Dendritic cell treated with granulocyte-macrophage colony-stimulating factor and Interleukin-4, amounts not matched to agents 40 ng/mL and 50 ng/mL, for 4 days (primary cell): ENCODE results near the gene SH3BGR.
"Not testable (repeated sequence)": the region's sequence is repeated elsewhere in the genome, so short reads cannot be mapped to it uniquely, and the experiment has no call there.

Experiments used
- H3K27ac Mint-ChIP-seq: one replicate; pipeline ENCODE4 v1.8.0; 2022; ENCODE audit warnings: mild to moderate bottlenecking, mixed read lengths
- H3K27me3 Mint-ChIP-seq: one replicate; pipeline ENCODE4 v1.8.0; 2022; ENCODE audit warnings: mild to moderate bottlenecking, mixed read lengths
- H3K36me3 Mint-ChIP-seq: one replicate; pipeline ENCODE4 v1.8.0; 2022; ENCODE audit warnings: low read depth, mixed read lengths
- H3K4me1 Mint-ChIP-seq: one replicate; pipeline ENCODE4 v1.8.0; 2022; ENCODE audit warnings: low read depth, mixed read lengths
- H3K4me3 Mint-ChIP-seq: one replicate; pipeline ENCODE4 v1.8.0; 2022; ENCODE audit warnings: mild to moderate bottlenecking, moderate library complexity, mixed read lengths
- H3K9me3 Mint-ChIP-seq: one replicate; pipeline ENCODE4 v1.8.0; 2022; ENCODE audit warnings: mixed read lengths
- intact Hi-C: fragments of 100-400 bp; cut with micrococcal nuclease; formaldehyde crosslinking; loops from one replicate; pipeline ENCODE4 v1.15.0; 2022

Gene SH3BGR

DNA sequence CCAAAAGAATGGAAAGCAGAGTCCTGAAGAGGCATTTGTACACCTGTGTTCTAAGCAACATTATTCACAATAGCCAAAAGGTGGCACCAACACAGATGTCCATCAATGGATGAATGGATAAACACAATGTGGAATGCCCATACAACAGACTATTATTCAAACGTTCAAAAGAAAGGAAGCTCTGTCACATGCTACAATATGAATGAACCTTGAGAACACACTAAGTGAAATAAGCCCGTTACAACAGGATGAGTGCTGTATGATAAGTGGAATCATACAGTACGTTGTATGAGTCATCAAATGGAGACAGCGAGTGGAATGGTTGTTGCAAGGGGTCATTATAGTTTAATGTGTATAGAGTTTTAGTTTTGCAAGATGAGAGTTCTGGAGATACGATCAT, 80.1 kb downstream of the SH3BGR start:
- Mint-ChIP-seq H3K4me1 (peaks cover 7% of the 10 kb centered on the region), H3K4me3 (no peak overlapping the region), H3K9me3 (no peaks in the 10 kb centered on the region), H3K27ac (no peak overlapping the region), H3K27me3 (peaks cover 13% of the 10 kb centered on the region), H3K36me3 (no peaks in the 10 kb centered on the region)
- intact Hi-C loops = no loop called here

GRCh38 chr21:39533545-39534380, 82.0 kb downstream of the SH3BGR start:
- Mint-ChIP-seq H3K36me3 (no peaks in the 10 kb centered on the region), H3K27me3 (peaks cover 6% of the 10 kb centered on the region), H3K27ac (no peak overlapping the region), H3K4me3 (no peak overlapping the region), H3K4me1 (no peaks in the 10 kb centered on the region), H3K9me3 (peaks cover 1% of the 10 kb centered on the region)
- intact Hi-C loops = no loop called here

DNA sequence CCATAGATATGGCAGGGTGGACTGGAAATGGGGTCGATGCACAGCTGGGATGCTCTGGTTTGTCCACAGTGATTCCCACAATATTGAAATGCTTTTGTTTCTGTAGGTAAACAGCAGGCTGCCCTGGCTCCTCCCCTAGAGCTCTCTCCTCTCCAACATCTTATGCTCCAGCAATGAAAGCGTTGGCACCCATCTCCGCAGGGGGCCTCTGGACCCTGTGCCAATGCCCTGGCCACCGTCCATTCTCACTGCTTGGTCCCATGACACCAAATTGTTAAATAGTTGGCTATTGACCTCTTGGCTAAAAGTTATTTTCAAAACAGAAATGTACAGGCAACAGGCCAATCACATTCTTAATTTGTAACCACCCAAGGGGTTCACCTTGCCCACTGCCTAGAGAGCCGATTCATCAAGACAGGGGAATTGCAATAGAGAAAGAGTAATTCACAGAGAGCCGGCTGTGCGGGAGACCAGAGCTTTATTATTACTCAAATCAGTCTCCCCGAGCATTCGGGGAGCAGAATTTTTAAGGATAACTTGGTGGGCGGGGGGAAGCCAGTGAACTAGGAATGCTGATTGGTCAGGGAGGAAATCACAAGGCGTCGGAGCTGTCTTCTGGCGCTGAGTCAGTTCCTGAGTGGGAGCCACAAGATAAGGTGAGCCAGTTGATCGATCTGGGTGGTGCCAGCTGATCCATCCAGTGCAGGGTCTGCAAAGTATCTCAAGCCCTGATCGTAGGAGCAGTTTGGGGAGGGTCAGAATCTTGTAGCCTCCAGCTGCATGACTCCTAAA, 84.1 kb downstream of the SH3BGR start:
- peaks cover 4% of the 10 kb centered on the region for H3K27me3 Mint-ChIP-seq
- H3K36me3 Mint-ChIP-seq = no peaks in the 10 kb centered on the region
- intact Hi-C loops = no loop called here
- H3K4me1 Mint-ChIP-seq = no peaks in the 10 kb centered on the region
- H3K27ac Mint-ChIP-seq = no peak overlapping the region
- H3K4me3 Mint-ChIP-seq = no peak overlapping the region
- peaks cover 22% of the 10 kb centered on the region for H3K9me3 Mint-ChIP-seq

- no peaks in the 10 kb centered on the region for H3K36me3 Mint-ChIP-seq
- H3K27ac Mint-ChIP-seq = no peak overlapping the region
- intact Hi-C loops = no loop called here
- H3K9me3 Mint-ChIP-seq = peaks cover 29% of the 10 kb centered on the region
- H3K4me1 Mint-ChIP-seq = no peaks in the 10 kb centered on the region
- peaks cover 2% of the 10 kb centered on the region for H3K27me3 Mint-ChIP-seq
- no peak overlapping the region for H3K4me3 Mint-ChIP-seq
Measured at GRCh38 chr21:39536835-39537234, 85.1 kb downstream of the SH3BGR start.

GRCh38 chr21:39537571-39537970, 85.8 kb downstream of the SH3BGR start:
- intact Hi-C loops = no loop called here
- Mint-ChIP-seq H3K4me3 (no peak overlapping the region), H3K36me3 (no peaks in the 10 kb centered on the region), H3K27ac (no peak overlapping the region), H3K4me1 (no peaks in the 10 kb centered on the region), H3K27me3 (peaks cover 2% of the 10 kb centered on the region), H3K9me3 (peaks cover 29% of the 10 kb centered on the region)

- Mint-ChIP-seq H3K27me3 (peaks cover 2% of the 10 kb centered on the region), H3K36me3 (no peaks in the 10 kb centered on the region), H3K27ac (no peak overlapping the region), H3K4me3 (no peak overlapping the region), H3K4me1 (no peaks in the 10 kb centered on the region), H3K9me3 (peaks cover 29% of the 10 kb centered on the region)
- intact Hi-C loops = no loop called here
Measured at GRCh38 chr21:39538453-39539042, 86.8 kb downstream of the SH3BGR start.

DNA sequence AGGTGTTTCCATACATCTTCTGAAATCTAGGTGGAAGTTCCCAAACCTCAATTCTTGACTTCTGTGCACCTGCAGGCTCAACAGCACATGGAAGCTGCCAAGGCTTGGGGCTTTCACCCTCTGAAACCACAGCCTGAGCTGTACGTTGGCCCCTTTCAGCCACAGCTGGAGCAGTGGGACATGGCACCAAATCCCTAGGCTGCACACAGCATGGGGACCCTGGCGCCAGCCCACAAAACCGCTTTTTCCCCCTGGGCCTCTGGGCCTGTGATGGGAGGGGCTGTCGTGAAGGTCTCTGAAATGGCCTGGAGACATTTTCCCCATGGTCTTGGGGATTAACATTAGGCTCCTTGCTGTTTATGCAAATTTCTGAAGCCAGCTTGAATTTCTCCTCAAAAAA, 88.6 kb downstream of the SH3BGR start:
- peaks cover 29% of the 10 kb centered on the region for H3K9me3 Mint-ChIP-seq
- H3K27me3 Mint-ChIP-seq, H3K27ac Mint-ChIP-seq, intact Hi-C loops, H3K36me3 Mint-ChIP-seq, H3K4me1 Mint-ChIP-seq, H3K4me3 Mint-ChIP-seq: not testable (repeated sequence)

DNA sequence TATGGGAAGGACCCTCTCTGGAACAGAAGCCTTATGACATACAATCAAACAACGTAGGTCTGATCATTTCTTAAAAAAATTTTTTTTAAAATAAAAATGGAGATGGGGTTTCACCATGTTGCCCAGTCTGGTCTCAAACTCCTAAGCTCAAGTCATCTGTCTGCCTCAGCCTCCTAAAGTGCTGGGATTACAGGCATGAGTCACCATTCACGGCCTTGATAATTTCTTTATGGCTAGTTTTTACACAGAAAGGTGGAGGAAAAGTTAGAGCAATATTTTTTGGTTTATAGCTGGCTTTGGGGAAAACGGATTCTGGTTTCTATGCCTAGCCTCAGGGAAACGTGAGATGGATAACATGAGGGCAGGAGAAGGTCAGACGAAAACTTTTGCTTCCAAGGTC, 91.0 kb downstream of the SH3BGR start:
- H3K9me3 Mint-ChIP-seq = peaks cover 29% of the 10 kb centered on the region
- H3K27ac Mint-ChIP-seq = no peak overlapping the region
- peaks cover 2% of the 10 kb centered on the region for H3K27me3 Mint-ChIP-seq
- H3K4me3 Mint-ChIP-seq = no peak overlapping the region
- intact Hi-C loops = no loop called here
- no peaks in the 10 kb centered on the region for H3K36me3 Mint-ChIP-seq
- H3K4me1 Mint-ChIP-seq = no peaks in the 10 kb centered on the region

- peaks cover 4% of the 10 kb centered on the region for H3K9me3 Mint-ChIP-seq
- H3K27me3 Mint-ChIP-seq = peaks cover under 1% of the 10 kb centered on the region
- intact Hi-C loops = no loop called here
- H3K4me1 Mint-ChIP-seq = no peaks in the 10 kb centered on the region
- H3K36me3 Mint-ChIP-seq = no peaks in the 10 kb centered on the region
- H3K27ac Mint-ChIP-seq = no peak overlapping the region
- H3K4me3 Mint-ChIP-seq = no peak overlapping the region
Measured at GRCh38 chr21:39546522-39546921, 94.8 kb downstream of the SH3BGR start.

DNA sequence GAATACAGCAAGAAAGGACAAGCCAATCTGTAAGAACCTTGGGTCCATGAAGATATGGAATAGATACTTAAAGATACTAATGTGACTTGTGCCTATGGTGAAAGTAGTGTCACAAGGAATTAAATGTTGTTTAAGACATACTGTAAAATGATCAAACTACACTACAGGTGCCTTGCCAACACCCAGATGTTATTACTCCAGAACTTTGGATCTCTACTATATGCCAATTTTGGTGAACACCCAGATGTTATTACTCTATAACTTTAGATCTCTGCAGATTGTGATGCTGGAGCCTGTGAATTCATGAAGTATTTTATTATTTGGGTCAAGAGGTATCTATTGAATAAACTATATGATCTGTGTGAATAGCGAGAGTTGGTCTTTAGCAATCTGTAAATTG, 101.1 kb downstream of the SH3BGR start:
- H3K9me3 Mint-ChIP-seq = peaks cover 11% of the 10 kb centered on the region
- peaks cover 11% of the 10 kb centered on the region for H3K4me1 Mint-ChIP-seq
- H3K36me3 Mint-ChIP-seq = no peaks in the 10 kb centered on the region
- no peak overlapping the region for H3K27ac Mint-ChIP-seq
- intact Hi-C loops = no loop called here
- H3K27me3 Mint-ChIP-seq = peaks cover 6% of the 10 kb centered on the region
- no peak overlapping the region for H3K4me3 Mint-ChIP-seq

DNA sequence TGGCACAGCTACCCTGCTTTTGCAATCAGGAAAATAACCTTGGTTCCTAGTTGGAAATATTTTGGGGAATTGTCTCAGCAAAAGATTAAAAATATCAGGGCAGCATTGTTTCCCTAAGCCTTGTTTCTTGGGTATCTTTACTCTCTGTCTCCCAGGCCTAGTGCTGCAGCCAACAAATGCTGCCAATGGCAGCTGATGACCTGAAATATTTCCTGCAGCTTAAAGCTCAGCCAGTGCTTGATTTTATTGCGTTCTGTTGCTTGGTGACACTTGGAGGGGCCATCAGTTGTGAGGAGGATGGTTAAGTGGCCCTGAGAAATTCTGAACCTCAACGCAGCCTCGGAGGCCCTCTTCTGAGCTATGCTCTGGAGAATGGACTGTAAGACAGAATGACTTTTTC, 101.6 kb downstream of the SH3BGR start:
- Mint-ChIP-seq H3K4me1 (peaks cover 11% of the 10 kb centered on the region), H3K4me3 (no peak overlapping the region), H3K36me3 (no peaks in the 10 kb centered on the region), H3K9me3 (peaks cover 14% of the 10 kb centered on the region), H3K27me3 (peaks cover 6% of the 10 kb centered on the region), H3K27ac (no peak overlapping the region)
- intact Hi-C loops = no loop called here

DNA sequence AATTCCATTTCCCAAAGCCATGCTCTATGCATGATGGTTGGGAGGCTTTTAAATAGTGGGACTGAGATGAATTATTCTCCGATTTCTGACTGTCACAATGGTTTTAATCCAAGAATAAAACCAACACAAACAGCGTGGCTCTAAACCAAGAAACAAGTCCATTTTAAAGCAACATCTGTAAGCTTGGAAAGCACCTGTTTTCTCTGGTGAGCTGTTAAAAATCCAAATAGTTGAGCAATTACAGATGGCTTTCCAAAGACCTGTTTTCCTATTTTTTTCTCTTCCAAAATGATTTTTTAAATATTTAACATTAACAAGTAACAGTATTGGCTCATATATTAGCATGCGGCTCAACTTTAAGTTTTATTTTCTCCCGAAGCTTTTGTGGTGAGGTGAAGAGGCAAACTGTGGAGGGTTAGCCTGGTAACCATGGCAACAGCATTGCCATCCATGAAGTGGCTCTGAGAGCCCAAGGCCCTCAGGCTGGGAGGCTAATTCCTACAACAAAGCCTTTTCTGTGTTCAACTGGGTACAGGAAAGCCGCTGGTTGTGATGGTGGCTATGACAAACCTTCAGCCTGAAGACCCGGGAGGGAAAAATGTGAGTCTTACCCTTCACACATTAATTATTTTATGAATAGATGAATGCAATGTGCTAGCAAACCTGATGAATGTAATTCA, 104.3 kb downstream of the SH3BGR start:
- H3K36me3 Mint-ChIP-seq = no peaks in the 10 kb centered on the region
- peaks cover 6% of the 10 kb centered on the region for H3K27me3 Mint-ChIP-seq
- no peak overlapping the region for H3K4me3 Mint-ChIP-seq

DNA sequence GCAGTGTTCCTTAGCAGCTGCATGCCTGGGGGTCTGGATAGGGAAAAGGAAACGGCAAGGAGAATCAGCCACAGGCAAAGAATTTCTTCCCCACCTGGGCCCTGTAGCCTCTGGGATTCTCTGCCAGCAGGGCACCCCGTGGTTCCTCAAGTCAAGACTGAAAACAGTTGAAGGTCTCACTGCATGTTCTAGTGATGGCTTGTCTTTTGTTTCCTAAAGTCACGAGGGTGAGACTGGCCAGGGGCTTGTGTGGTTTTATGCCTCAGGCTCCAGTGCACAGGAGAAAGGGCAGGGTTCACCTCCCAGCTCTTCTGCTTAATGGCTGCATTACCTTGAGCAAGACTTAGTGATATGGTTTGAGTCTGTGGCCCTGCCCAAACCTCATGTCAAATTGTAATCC, 107.7 kb downstream of the SH3BGR start:
- intact Hi-C loops = no loop called here
- no peak overlapping the region for H3K27ac Mint-ChIP-seq
- H3K4me1 Mint-ChIP-seq = no peaks in the 10 kb centered on the region
- H3K36me3 Mint-ChIP-seq = no peaks in the 10 kb centered on the region
- H3K27me3 Mint-ChIP-seq = no peaks in the 10 kb centered on the region
- peaks cover 6% of the 10 kb centered on the region for H3K9me3 Mint-ChIP-seq
- no peak overlapping the region for H3K4me3 Mint-ChIP-seq

More for the DNA sequence above, 104.3 kb downstream of the SH3BGR start:
- no peak overlapping the region for H3K27ac Mint-ChIP-seq
- intact Hi-C loops = no loop called here
- peaks cover 11% of the 10 kb centered on the region for H3K4me1 Mint-ChIP-seq
- peaks cover 18% of the 10 kb centered on the region for H3K9me3 Mint-ChIP-seq

- Mint-ChIP-seq H3K9me3 (peaks cover 6% of the 10 kb centered on the region), H3K4me3 (no peak overlapping the region), H3K27me3 (no peaks in the 10 kb centered on the region), H3K27ac (no peak overlapping the region), H3K4me1 (no peaks in the 10 kb centered on the region), H3K36me3 (no peaks in the 10 kb centered on the region)
- intact Hi-C loops = no loop called here
Measured at GRCh38 chr21:39561140-39561539, 109.4 kb downstream of the SH3BGR start.
